Measurements from ENCODE around the gene TMC2.

DNA sequence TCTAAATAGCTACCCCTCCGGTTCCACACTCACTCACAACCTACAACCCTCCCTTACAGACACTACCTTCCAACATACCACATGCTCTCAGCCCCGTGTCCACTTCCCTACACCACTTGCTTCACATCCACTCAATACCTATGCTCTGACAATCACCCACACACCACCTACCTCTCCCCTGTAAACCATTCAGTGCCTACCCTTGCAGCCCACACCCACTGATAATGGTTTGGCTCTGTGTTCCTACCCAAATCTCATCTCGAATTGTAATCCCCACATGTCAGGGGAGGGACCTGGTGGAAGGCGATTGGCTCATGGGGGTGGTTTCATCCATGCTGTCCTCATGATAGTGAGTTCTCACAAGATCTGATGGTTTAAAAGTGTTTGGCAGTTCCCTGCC, 17.8 kb upstream of the TMC2 start:
- no peak for TF ChIP-seq FOXP4 (CRISPR knock-in tag; IDR thresholded peaks at IDR 0.05)
- TF ChIP-seq NFE2L1 (CRISPR knock-in tag; IDR thresholded peaks at IDR 0.05): no peak

Measured in WTC11 (cell line).